OCI-LY7 (cell line): ENCODE results near the gene LRP2. TPM values are rescaled to one million over a fixed set of nuclear protein-coding genes. Genes with fewer than 3 reads are reported as not detected.

ENCODE experiments used
- BruUV-seq: library from RNA; stranded (reverse); fragments of 400-500 nt; replicated peaks from 2 replicates; lab custom pipeline; 2021; lab: Mats Ljungman, UMichigan
- CTCF ChIA-PET: fragments of 300-600 bp; sonication (Branson Sonifier 250); formaldehyde crosslinking; loops from one replicate; lab custom pipeline; 2022; ENCODE audit warnings: antibody characterized with exemption; ENCODE audit not compliant: unreplicated experiment; lab: Charles Lee
- POLR2A ChIA-PET: fragments of 300-600 bp; sonication (Branson Sonifier 250); formaldehyde crosslinking; loops from one replicate; lab custom pipeline; 2022; ENCODE audit warnings: antibody characterized with exemption; lab: Charles Lee
- DNase-seq: peaks from one replicate; pipeline ENCODE4 v3.0.0-alpha.2; 2015; ENCODE audit warnings: low spot score
- H2AFZ ChIP-seq: fragments of 200-600 bp; sonication (generic), shearing (Covaris generic); 2 replicates; pipeline ENCODE4 v1.6.1; 2014; ENCODE audit warnings: mild to moderate bottlenecking, antibody characterized with exemption, low read length, moderate library complexity
- H3K27ac ChIP-seq: fragments of 200-600 bp; sonication (generic); 2 replicates; pipeline ENCODE4 v1.5.1; 2014; ENCODE audit warnings: mixed run types, low read depth, mild to moderate bottlenecking, moderate library complexity, low read length, inconsistent platforms; ENCODE audit not compliant: poor library complexity, severe bottlenecking
- H3K36me3 ChIP-seq: fragments of 200-600 bp; sonication (generic); 2 replicates; pipeline ENCODE4 v1.6.1; 2014; ENCODE audit warnings: mild to moderate bottlenecking, antibody characterized with exemption, low read length, moderate library complexity, mixed read lengths; ENCODE audit not compliant: insufficient read depth
- H3K4me1 ChIP-seq: fragments of 200-600 bp; sonication (generic); 2 replicates; pipeline ENCODE4 v1.5.1; 2014; ENCODE audit warnings: mild to moderate bottlenecking, low read length; ENCODE audit not compliant: insufficient read depth, poor library complexity, severe bottlenecking
- H3K4me2 ChIP-seq: fragments of 200-600 bp; sonication (generic); 2 replicates; pipeline ENCODE4 v1.6.1; 2014; ENCODE audit warnings: mild to moderate bottlenecking, low read length
- H3K4me3 ChIP-seq: fragments of 200-600 bp; sonication (generic); 2 replicates; pipeline ENCODE4 v1.5.1; 2014; ENCODE audit warnings: mild to moderate bottlenecking, low read depth, low read length; ENCODE audit not compliant: poor library complexity, severe bottlenecking
- H3K79me2 ChIP-seq: fragments of 200-600 bp; sonication (generic); 2 replicates; pipeline ENCODE4 v1.6.1; 2016; ENCODE audit warnings: low read depth, mild to moderate bottlenecking, low read length, moderate library complexity, mixed read lengths; ENCODE audit not compliant: insufficient read depth
- H3K9me2 ChIP-seq: fragments of 200-600 bp; sonication (generic); 2 replicates; pipeline ENCODE4 v1.6.1; 2016; ENCODE audit warnings: mild to moderate bottlenecking, low read length, mixed read lengths; ENCODE audit not compliant: insufficient read depth
- H3K9me3 ChIP-seq: fragments of 200-600 bp; sonication (generic); 2 replicates; pipeline ENCODE4 v1.6.1; 2014; ENCODE audit warnings: mild to moderate bottlenecking, mixed run types, low read length, mixed read lengths
- H4K20me1 ChIP-seq: fragments of 200-600 bp; sonication (generic); 2 replicates; pipeline ENCODE4 v1.6.1; 2014; ENCODE audit warnings: mild to moderate bottlenecking, antibody characterized with exemption, low read length, moderate library complexity, mixed read lengths; ENCODE audit not compliant: insufficient read depth
- CTCF ChIP-seq: fragments of 200-600 bp; sonication (generic); conservative IDR thresholded peaks from 2 replicates; pipeline ENCODE4 v1.5.1; 2014; ENCODE audit warnings: mild to moderate bottlenecking, antibody characterized with exemption, low read length, moderate library complexity, mixed read lengths
- EZH2phosphoT487 ChIP-seq: fragments of 200-600 bp; sonication (generic); IDR thresholded peaks from 2 replicates; pipeline ENCODE4 v1.6.1; 2018; ENCODE audit warnings: low read depth, borderline replicate concordance, mild to moderate bottlenecking, mixed run types, antibody characterized with exemption, low read length, moderate library complexity, mixed read lengths
- intact Hi-C: fragments of 100-400 bp; cut with micrococcal nuclease; formaldehyde crosslinking; loops from one replicate; pipeline ENCODE4 v1.10.0; 2022; ENCODE audit not compliant: unreplicated experiment
- total RNA-seq, 2 experiments: library from RNA; depleted of rRNA in 1 of 2; stranded (reverse); fragments of >200 nt in 1 of 2; shearing (Covaris generic) in 1 of 2; gene quantifications; 2 replicates each; pipeline ENCODE4 v1.2.3, GENCODE V29; 2014 to 2022

LRP2 gene
- total RNA-seq, 2 experiments from 2014 or later = 0.89 TPM; not detected in 1

- H3K27ac ChIP-seq = no peak overlapping the region
- no TSS peak for BruUV-seq
- intact Hi-C loops = no loop called here
- H3K9me3 ChIP-seq = no peaks in the 10 kb centered on the region
- no peaks in the 10 kb centered on the region for H3K4me1 ChIP-seq
- no peak overlapping the region for H3K4me3 ChIP-seq
- H3K79me2 ChIP-seq = no peaks in the 10 kb centered on the region; the same call in 1 of the 2 replicates
- no peak overlapping the region for H2AFZ ChIP-seq
- TF ChIP-seq EZH2phosphoT487 (no peak), CTCF (no peak)
- no peak overlapping the region for H3K4me2 ChIP-seq
- no peak for DNase-seq
- no peaks in the 10 kb centered on the region for H3K9me2 ChIP-seq
- POLR2A ChIA-PET = interaction anchor here (0.7 to 1.6 kb wide), 4 partner anchors 20 to 1547 kb away, joined by 3 to 6 read pairs (median 4); no protein-coding TSS in a partner anchor
- no peaks in the 10 kb centered on the region for H4K20me1 ChIP-seq
- H3K36me3 ChIP-seq = no peaks in the 10 kb centered on the region
- CTCF ChIA-PET = no interaction called here
Observed at GRCh38 chr2:169259402-169259801, 102.9 kb downstream of the LRP2 start.

- no peak for DNase-seq
- TF ChIP-seq EZH2phosphoT487 = no peak
- no peak for TF ChIP-seq CTCF
- ChIA-PET CTCF (no interaction called here), POLR2A (interaction anchor here (1.6 kb wide), 1 partner anchor 21 kb away, joined by 4 read pairs; no protein-coding TSS in a partner anchor)
- intact Hi-C loops = no loop called here
- H3K36me3 ChIP-seq = no peaks in the 10 kb centered on the region
- no peaks in the 10 kb centered on the region; the same call in 1 of the 2 replicates for H3K79me2 ChIP-seq
- H3K4me1 ChIP-seq = no peaks in the 10 kb centered on the region
- no peak overlapping the region for H3K4me2 ChIP-seq
- H3K4me3 ChIP-seq = no peak overlapping the region
- no TSS peak for BruUV-seq
- H3K9me3 ChIP-seq = no peaks in the 10 kb centered on the region
- H3K9me2 ChIP-seq = no peaks in the 10 kb centered on the region
- no peak overlapping the region for H3K27ac ChIP-seq
- H4K20me1 ChIP-seq = no peaks in the 10 kb centered on the region
- H2AFZ ChIP-seq = no peak overlapping the region
Observed at GRCh38 chr2:169258045-169258601, 104.2 kb downstream of the LRP2 start.

- no peak overlapping the region for H3K4me3 ChIP-seq
- H4K20me1 ChIP-seq = no peaks in the 10 kb centered on the region
- BruUV-seq = no TSS peak
- POLR2A ChIA-PET = no interaction called here
- H2AFZ ChIP-seq = no peak overlapping the region
- CTCF ChIA-PET = no interaction called here
- H3K4me2 ChIP-seq = no peak overlapping the region
- H3K79me2 ChIP-seq = no peaks in the 10 kb centered on the region; the same call in 1 of the 2 replicates
- TF ChIP-seq EZH2phosphoT487 = no peak
- no peak for TF ChIP-seq CTCF
- intact Hi-C loops = no loop called here
- H3K4me1 ChIP-seq = no peaks in the 10 kb centered on the region
- H3K27ac ChIP-seq = no peak overlapping the region
- no peaks in the 10 kb centered on the region for H3K9me2 ChIP-seq
- no peaks in the 10 kb centered on the region for H3K9me3 ChIP-seq
- no peaks in the 10 kb centered on the region for H3K36me3 ChIP-seq
- no peak for DNase-seq
Observed at GRCh38 chr2:169254774-169255173, 107.6 kb downstream of the LRP2 start.
